HG03378 (cell line): ENCODE measurements around the gene FXYD4.

Experiments
- ATAC-seq: cut with Tn5 transposase; IDR thresholded peaks from one replicate; pipeline ENCODE4 v1.9.1; 2021; ENCODE audit warnings: mild to moderate bottlenecking, moderate library complexity; ENCODE audit not compliant: unreplicated experiment

Gene FXYD4

GRCh38 chr10:43394868-43395267 lies 23.4 kb downstream of the FXYD4 start:
- ATAC-seq = no peak

GRCh38 chr10:43395571-43396060 lies 24.2 kb downstream of the FXYD4 start:
- ATAC-seq = no peak

- ATAC-seq = peak; percentile 15
These were observed 24.9 kb downstream of the FXYD4 start for GRCh38 chr10:43396061-43396927.

GRCh38 chr10:43396928-43397624 lies 25.6 kb downstream of the FXYD4 start:
- ATAC-seq = peak; percentile 80

- no peak for ATAC-seq
These were observed 27.5 kb downstream of the FXYD4 start for GRCh38 chr10:43398939-43399319.

GRCh38 chr10:43399320-43400310 lies 28.2 kb downstream of the FXYD4 start:
- ATAC-seq = no peak

GRCh38 chr10:43401627-43402026 lies 30.2 kb downstream of the FXYD4 start:
- no peak for ATAC-seq

- no peak for ATAC-seq
These were observed 30.7 kb downstream of the FXYD4 start for GRCh38 chr10:43402176-43402575.

GRCh38 chr10:43402880-43403452 lies 31.5 kb downstream of the FXYD4 start:
- ATAC-seq = no peak

- ATAC-seq = no peak
These were observed 32.7 kb downstream of the FXYD4 start for GRCh38 chr10:43403911-43404703.

GRCh38 chr10:43404704-43405084 lies 33.3 kb downstream of the FXYD4 start:
- no peak for ATAC-seq

- peak; percentile 2 for ATAC-seq
These were observed 35.7 kb downstream of the FXYD4 start for GRCh38 chr10:43407148-43407575.

GRCh38 chr10:43407576-43408330 lies 36.3 kb downstream of the FXYD4 start:
- peak; percentile 44 for ATAC-seq

- ATAC-seq = no peak
These were observed 36.9 kb downstream of the FXYD4 start for GRCh38 chr10:43408331-43408709.

GRCh38 chr10:43408710-43409384 lies 37.4 kb downstream of the FXYD4 start, which contains the start of gene HNRNPF:
Gene HNRNPF, minus strand, starts transcription at chr10:43409186. Its CDS starts 21,302 bp downstream, at chr10:43387884.
- ATAC-seq = peak; percentile 56

- no peak for ATAC-seq
These were observed 38.1 kb downstream of the FXYD4 start for GRCh38 chr10:43409385-43410109.

GRCh38 chr10:43410345-43410744 lies 38.9 kb downstream of the FXYD4 start:
- ATAC-seq = no peak

- ATAC-seq = no peak
These were observed 40.1 kb downstream of the FXYD4 start for GRCh38 chr10:43411536-43411935.
